GM13976 (cell line): ENCODE measurements around the gene ABHD13.

Experiments
- DNase-seq: peaks from one replicate; pipeline ENCODE4 v3.0.0; 2012; ENCODE audit warnings: low spot score
- in situ Hi-C: fragments of 300-500 bp; cut with MboI; formaldehyde crosslinking; loops from one replicate; pipeline ENCODE4 v1.12.0; 2022; ENCODE audit warnings: low sequenced_read_pairs, mixed read lengths, inconsistent platforms; ENCODE audit not compliant: unreplicated experiment
- TF ChIP-seq, protein P1 (sequence below): IDR thresholded peaks from 2 replicates; pipeline ENCODE4 v1.5.1; 2012; ENCODE audit warnings: borderline replicate concordance, mild to moderate bottlenecking; ENCODE audit not compliant: insufficient read depth; ENCODE audit errors: extremely low read depth, missing control alignments, control extremely low read depth

The ABHD13 gene

GRCh38 chr13:108269601-108270328 is 51.6 kb downstream of the ABHD13 start, which contains the start of gene TNFSF13B:
Gene TNFSF13B, plus strand, starts transcription at chr13:108269718. Its CDS starts 178 bp downstream, at chr13:108269896.
- peak; percentile 60 for DNase-seq
- TF ChIP-seq, protein P1, sequence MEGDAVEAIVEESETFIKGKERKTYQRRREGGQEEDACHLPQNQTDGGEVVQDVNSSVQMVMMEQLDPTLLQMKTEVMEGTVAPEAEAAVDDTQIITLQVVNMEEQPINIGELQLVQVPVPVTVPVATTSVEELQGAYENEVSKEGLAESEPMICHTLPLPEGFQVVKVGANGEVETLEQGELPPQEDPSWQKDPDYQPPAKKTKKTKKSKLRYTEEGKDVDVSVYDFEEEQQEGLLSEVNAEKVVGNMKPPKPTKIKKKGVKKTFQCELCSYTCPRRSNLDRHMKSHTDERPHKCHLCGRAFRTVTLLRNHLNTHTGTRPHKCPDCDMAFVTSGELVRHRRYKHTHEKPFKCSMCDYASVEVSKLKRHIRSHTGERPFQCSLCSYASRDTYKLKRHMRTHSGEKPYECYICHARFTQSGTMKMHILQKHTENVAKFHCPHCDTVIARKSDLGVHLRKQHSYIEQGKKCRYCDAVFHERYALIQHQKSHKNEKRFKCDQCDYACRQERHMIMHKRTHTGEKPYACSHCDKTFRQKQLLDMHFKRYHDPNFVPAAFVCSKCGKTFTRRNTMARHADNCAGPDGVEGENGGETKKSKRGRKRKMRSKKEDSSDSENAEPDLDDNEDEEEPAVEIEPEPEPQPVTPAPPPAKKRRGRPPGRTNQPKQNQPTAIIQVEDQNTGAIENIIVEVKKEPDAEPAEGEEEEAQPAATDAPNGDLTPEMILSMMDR: peak; percentile 44
- in situ Hi-C loops: no loop called here

GRCh38 chr13:108270442-108270841 is 52.2 kb downstream of the ABHD13 start:
- no peak for DNase-seq
- TF ChIP-seq, protein P1: no peak
- in situ Hi-C loops: no loop called here

DNA sequence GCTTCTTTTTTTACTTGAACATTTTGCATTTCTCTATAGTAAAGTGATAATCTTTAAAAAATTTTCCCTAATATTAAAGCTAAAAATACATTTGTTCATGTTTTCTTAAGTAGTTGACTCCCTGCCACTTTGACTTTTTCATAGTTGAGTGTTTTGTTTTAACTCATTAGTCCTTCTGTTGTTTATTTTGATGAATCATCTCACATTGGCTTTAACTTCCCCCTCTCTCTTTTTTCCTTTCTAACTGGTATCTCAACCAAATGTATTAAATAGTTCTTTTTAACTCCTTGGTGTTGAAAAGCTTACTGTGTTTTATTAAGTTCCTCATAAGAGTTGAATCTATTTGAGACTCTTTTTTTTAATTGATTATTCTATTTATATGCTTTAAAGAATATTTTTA is 54.1 kb downstream of the ABHD13 start:
- TF ChIP-seq, protein P1: no peak
- DNase-seq: no peak
- in situ Hi-C loops: no loop called here

DNA sequence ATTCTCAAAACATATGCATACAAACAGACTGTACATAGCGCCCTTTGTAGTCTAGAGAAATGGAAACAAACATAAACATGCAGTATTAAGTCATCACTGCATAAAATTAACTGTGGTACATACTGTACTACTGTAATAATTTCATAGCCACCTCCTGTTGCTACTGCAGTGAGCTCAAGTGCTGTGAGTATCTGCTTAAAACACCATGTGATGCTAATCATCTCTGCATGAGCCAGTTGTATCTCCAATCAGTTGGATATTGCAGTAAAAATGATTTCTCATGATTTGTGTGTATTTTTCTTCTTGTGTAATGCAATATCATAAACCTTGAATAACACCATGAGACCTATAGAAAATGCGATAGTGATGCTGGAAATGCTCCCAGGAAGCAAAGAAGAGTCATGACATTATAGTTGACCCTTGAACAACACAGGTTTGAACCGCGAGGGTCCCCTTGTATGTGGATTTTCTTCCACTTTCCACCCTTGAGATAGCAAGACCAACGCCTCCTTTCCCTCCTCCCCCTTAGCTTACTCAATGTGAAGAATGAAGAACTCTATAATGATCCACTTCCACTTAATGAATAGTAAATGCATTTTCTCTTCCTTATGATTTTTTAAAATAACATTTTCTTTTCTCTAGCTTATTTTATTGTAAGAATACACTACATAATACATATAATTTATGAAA is 55.4 kb downstream of the ABHD13 start:
- DNase-seq: no peak
- TF ChIP-seq, protein P1: no peak
- in situ Hi-C loops: no loop called here

- in situ Hi-C loops: no loop called here
- DNase-seq: no peak
- TF ChIP-seq, protein P1: no peak
Measured at GRCh38 chr13:108274718-108275117, 56.5 kb downstream of the ABHD13 start.

- in situ Hi-C loops: no loop called here
- DNase-seq: no peak
- TF ChIP-seq, protein P1: no peak
Measured at GRCh38 chr13:108276060-108276459, 57.9 kb downstream of the ABHD13 start.
